SW480 (cell line): ENCODE measurements around the gene PRR19.

ENCODE experiments used
- DNase-seq: peaks from one replicate; pipeline ENCODE4 v3.0.0-alpha.2; 2016; ENCODE audit warnings: low spot score

PRR19 gene

GRCh38 chr19:42295831-42296525 is 6.0 kb upstream of the PRR19 start:
- peak; percentile 80 for DNase-seq

- DNase-seq, result no peak
Observed at GRCh38 chr19:42297039-42297438, 4.9 kb upstream of the PRR19 start.

DNA sequence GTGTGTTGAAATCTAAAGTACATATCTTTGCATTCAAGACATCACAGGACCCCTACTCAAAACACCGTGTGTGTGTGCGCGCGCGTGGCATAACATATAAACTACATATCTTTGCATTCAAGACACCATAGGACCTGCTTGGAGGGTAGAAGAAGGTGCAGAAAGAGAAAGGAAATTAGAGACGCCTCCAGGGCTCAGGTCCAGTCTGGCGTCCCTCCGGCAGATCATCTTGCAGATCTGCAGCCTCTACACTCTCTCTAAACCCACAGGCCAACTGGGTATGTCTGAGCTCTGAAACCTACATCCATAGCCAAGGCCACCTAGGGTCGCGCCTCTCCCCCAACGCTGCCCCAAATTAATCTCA is 1.2 kb downstream of the PRR19 start:
- DNase-seq, result no peak

GRCh38 chr19:42303876-42304275 is 1.9 kb downstream of the PRR19 start:
- DNase-seq, result no peak

DNA sequence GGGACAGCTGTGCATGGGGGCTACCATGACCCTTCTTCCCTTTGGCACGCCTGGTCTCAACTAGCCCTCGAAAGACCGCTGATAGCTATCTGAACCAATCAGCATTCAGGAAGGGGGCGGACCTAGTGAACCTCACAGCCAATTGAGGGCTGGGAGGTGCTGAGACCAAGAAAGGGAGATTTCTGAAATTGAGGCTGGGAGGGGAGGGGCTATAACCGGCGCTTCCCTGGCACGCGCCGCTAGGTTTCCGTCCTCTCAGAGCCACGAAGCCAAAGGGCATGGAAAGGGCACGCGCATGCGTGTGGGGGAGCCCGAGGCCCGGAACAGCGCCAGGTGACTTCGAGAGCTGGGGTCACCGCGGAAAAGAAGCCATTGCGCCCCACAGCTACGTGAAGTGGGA is 4.7 kb downstream of the PRR19 start:
- DNase-seq, result no peak

- no peak for DNase-seq
Observed at GRCh38 chr19:42309686-42310085, 7.8 kb downstream of the PRR19 start.

DNA sequence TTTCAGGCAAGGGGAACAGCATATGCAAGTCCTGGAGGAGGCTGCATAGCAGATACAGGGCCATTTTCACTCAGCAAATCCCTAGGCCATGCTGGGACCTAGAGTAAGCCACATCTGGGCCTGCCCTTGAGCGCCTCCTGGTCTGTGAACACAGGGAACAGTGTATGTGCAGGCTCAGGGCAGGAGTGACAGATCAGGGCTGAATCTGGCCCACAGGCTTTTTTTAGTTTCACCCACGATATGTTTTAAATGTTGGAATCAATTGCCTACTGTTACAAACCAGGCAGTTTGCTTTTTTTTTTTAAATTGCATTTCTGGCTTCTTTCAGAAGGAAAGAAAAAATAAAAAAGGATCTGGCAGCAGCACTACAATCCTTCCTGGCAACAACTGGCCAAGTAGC is 9.7 kb downstream of the PRR19 start:
- no peak for DNase-seq

- no peak for DNase-seq
Observed at GRCh38 chr19:42312370-42312769, 10.4 kb downstream of the PRR19 start.

DNA sequence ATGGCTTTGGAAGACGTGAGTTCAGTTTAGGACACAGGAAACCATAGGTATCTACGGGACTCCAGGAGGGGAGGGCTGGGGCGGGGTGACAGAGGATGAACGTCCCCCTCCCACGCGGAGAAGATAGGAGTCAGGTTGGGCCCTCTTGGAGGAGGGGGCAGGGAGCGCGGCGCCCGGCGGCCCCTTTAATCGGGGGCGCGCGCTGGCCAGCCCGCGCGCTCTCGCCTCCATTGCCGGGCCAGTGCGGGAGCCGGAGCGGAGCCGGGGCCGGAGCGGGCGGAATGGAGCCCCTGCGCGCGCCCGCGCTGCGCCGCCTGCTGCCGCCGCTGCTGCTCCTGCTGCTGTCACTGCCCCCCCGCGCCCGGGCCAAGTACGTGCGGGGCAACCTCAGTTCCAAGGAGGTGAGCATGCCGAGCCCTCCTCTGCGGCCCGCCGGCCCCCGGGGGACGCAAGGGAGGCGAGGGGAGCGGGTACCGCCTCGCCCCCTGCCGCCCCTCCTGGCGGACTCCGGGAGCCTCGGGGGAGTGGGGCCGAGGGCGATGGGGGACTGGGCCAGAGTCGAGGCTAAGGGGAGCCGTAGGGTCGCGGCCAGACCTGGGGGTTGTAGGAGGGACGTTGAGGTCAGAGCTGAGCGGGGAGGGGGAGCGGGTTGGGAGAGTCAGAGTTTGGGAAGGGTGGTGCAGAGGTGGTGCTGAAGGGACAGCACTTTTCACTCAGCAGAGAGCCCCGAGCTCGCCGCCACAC is 11.3 kb downstream of the PRR19 start, which contains the start of gene TMEM145:
Gene TMEM145, plus strand, starts transcription at position 214 of the 744 bp plus-strand sequence. Its CDS starts 68 bp downstream, at position 282.
- DNase-seq, result peak; percentile 55

DNA sequence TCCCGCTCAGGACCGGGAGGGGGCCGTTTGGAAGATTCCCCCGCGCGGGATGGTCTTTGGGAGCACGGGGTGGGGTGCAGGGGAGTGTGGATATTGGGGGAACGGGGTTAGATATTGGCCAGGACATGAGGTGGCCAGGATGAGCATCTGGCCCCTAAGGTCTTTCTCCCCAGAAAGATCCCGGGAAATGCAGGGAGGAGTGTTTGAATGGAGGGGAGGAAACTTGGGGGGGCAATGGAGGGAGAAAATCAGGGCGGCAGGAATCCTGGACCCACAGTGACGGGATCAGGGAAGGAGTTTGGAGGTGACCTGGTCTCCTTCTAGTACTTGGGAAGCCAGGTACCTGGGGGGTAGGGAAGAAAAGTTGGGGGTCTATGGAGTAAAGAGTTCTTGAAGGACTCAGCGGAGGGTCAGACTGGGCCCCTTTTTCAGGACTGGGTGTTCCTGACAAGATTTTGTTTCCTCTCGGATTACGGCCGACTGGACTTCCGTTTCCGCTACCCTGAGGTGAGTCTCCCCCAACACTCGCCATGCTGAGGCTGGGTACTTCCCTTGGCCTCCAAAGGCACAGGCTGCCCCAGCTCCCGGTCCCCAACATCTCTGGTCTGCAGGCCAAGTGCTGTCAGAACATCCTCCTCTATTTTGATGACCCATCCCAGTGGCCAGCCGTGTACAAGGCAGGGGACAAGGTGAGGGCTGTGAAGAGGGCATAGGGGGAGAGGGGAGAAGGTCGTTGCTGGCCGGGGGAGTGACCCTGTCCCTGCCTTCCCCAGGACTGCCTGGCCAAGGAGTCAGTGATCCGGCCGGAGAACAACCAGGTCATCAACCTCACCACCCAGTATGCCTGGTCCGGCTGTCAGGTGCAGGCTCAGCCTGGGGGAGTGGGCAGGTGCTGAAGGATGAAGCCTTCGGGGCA is 12.2 kb downstream of the PRR19 start:
- no peak for DNase-seq

- DNase-seq, result no peak
Observed at GRCh38 chr19:42315024-42315423, 13.1 kb downstream of the PRR19 start.

DNA sequence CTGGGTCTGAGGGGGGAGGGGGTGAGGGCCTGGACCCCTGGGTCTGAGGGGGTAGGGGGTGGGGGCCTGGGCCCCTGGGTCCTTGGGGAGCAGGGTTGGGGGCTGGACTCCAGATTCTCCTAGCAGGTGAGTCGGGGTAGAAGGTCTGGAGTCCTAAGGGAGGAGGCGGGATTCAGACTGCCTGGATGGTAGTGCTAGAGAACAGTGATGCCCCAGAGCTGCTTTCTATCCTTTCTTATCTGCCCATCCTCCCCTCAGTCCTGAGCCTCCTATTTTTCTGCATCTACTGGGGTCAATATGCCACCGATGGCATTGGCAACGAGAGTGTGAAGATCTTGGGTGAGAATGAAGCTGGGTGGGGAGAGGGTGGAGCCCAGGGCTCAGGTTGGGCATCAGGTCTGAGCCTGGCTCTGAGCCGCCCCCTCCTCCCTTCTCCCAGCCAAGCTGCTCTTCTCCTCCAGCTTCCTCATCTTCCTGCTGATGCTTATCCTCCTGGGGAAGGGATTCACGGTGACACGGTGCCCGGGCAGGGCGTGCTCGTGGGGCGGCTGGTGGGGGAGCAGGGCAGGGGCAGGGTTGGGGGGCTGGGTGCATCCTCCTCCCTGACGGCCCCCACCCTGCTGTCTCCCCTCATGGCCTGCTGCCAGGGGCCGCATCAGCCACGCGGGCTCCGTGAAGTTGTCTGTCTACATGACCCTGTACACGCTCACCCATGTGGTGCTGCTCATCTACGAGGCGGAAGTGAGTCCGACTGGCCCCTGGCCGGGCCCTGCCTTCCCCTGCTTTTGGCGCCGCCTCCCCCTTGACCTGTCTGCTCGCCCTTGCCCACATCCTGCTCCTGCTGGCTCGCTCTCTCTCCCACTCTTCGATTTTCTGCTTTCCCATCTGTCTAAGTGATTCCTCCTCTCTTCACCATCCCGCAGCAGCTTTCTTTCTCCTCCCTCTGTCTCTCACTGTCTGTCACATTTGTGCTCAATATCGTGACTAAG is 14.6 kb downstream of the PRR19 start:
- DNase-seq, result peak; percentile 61

- no peak for DNase-seq
Observed at GRCh38 chr19:42317535-42317934, 15.6 kb downstream of the PRR19 start.

DNA sequence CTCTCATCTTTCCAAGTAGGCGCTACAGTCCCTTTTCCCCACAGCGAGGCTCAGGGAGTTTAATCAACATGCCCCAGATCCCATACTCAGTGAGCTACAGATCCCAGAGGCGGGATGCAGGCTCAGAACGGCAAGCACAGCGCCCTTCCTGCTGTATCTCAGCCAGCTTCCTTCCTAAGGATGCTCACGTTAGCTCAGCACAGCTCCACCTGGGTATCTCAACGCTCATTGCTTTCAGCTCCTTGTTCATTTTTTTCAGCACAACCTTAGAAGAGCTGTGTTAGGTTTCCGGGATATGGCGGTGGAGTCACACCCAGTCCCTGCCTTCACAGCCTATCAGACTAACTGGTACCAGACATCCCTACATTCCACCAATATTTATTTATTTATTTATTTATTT is 20.4 kb downstream of the PRR19 start:
- no peak for DNase-seq

DNA sequence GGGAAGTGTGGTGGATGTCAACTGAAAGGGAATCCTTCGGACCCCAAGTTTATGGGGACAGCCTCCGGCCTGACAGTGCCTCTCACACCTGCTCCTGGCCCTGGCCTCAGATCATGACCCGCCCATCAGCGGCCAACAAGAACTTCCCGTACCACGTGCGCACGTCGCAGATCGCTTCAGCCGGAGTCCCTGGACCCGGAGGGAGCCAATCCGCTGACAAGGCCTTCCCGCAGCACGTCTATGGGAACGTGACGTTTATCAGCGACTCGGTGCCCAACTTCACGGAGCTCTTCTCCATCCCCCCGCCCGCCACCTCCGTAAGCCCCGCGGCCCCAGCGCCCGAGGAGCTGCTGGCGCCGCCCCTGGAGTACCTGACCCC is 21.5 kb downstream of the PRR19 start:
- no peak for DNase-seq

- DNase-seq, result no peak
Observed at GRCh38 chr19:42323852-42324654, 22.1 kb downstream of the PRR19 start.

DNA sequence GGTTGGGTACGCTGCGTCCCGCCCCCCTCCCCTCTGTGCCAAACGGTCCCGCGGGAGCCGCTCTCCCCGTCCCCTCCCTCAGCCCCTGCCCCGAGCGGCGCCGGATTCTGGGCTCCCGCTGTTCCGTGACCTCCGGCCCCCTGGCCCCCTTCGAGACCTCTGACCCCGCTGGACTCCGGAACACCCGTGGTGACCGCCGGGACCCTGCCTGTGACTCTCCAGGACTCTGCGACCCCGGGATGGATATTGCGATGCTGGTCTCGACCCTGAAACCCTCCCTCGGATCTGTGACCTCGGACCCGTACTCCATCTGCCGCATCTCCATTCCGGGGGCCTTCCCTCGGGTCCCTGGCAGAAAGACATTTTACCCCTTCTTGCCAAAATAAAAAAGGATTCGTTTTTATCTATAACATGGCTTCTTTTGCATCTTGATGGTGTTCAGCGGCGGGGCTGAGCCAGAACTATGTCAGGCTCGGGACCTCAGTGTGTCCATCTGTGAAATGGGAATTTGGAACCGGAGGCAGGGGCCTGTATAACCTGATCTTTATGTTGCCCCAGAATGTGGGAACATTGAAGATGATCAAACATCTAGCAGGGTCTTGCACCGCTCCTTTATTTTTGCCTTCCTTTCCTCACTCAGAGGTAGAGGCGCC is 22.8 kb downstream of the PRR19 start:
- DNase-seq, result no peak

DNA sequence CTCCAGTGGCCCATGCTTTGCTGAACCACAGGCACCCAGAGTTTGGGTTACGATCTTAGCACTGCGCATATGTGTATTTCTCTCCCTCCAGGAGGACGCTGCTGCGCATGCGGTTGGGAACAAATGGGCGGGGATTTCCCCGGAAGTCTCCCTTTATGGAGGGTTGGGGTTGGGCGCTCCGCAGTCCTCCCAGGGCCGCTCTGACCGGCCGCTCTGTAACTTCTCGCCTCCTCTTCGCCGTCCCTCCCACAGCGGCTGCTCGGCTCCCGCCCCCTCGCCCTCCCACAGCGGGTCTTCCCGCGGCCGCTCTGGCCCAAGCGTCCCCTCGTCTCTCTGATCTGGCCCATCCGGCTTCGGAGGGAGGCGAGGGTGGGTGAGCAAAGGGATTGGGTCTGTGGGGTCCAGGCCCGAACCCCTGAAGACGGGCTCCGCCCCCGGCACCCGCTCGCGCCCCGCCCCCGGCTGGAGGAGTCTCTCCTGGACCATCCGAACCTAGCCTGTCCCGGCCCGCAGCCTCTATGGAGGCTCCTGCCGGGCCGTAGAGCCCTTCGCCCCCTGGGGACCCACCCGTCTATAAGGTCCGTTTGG is 23.5 kb downstream of the PRR19 start, which contains the start of gene MEGF8:
Gene MEGF8, plus strand, starts transcription at position 328 of the 588 bp plus-strand sequence. CDS start 609 bp downstream, outside the sequence.
- DNase-seq, result peak; percentile 100
